Body of pancreas (tissue), 4 donors: Measurements from ENCODE around the gene FBRSL1. TPM values are rescaled to one million over a fixed set of nuclear protein-coding genes. Genes with fewer than 3 reads are reported as not detected.

Experiments
- ATAC-seq: fragments of 150-250 bp; one replicate; pipeline ENCODE4 v1.9.1; 2016
- DNase-seq, 4 donors: peaks; one replicate each; pipeline ENCODE4 v3.0.0-alpha.2; 2019
- H3K27ac ChIP-seq, 4 donors: fragments of 200-600 bp; sonication (generic); 1 replicate in 3 of 4; 2 replicates in 1 of 4; pipeline versions ENCODE4 v1.5.1 to v1.6.1; 2016 to 2019; ENCODE audit warnings: mild to moderate bottlenecking in 1 of 4, mixed read lengths in 1 of 4, moderate library complexity in 1 of 4
- H3K27me3 ChIP-seq, 2 donors: fragments of 200-600 bp; sonication (generic); one replicate each; pipeline ENCODE4 v1.6.0; 2016; ENCODE audit warnings: mild to moderate bottlenecking in 1 of 2
- H3K36me3 ChIP-seq, 2 donors: fragments of 200-600 bp; sonication (generic); replicated peaks in 1 of 2; 2 replicates each; pipeline ENCODE4 v1.5.1; 2016; ENCODE audit warnings: low read depth in 2 of 2; ENCODE audit not compliant: insufficient read depth in 1 of 2
- H3K4me1 ChIP-seq: fragments of 200-600 bp; sonication (generic); one replicate; pipeline ENCODE4 v1.6.0; 2016
- H3K4me3 ChIP-seq, 2 donors: fragments of 200-600 bp; sonication (generic); 1 replicate in 1 of 2; 2 replicates in 1 of 2; pipeline ENCODE4 v1.5.1; 2016 to 2019
- H3K9me3 ChIP-seq, 3 donors: fragments of 200-600 bp; sonication (generic); 1 replicate in 2 of 3; 2 replicates in 1 of 3; pipeline ENCODE4 v1.5.1; 2016
- POLR2A ChIP-seq, 3 donors: fragments of 450-650 bp; IDR thresholded peaks; one replicate each; pipeline ENCODE4 v1.6.1; 2016; ENCODE audit warnings: antibody characterized with exemption in 3 of 3, mild to moderate bottlenecking in 2 of 3
- WGBS, 2 donors: methylation state at CpG; one replicate each; pipeline ENCODE4 v1.1.5; 2017; 5-methylcytosine and 5-hydroxymethylcytosine counted together
- intact Hi-C: fragments of 100-400 bp; cut with DNase I; formaldehyde crosslinking; loops from one replicate; pipeline ENCODE4 v1.15.1; 2023
- total RNA-seq, 2 donors: library from RNA; depleted of rRNA; stranded (reverse); fragments of >200 nt; gene quantifications; one replicate each; pipeline ENCODE4 v1.1.0, GENCODE V29; 2016
- TF ChIP-seq, protein P1 (sequence below), 7 experiments: fragments of 450-650 bp in 4 of 7; fragments of 200-600 bp in 3 of 7; sonication (generic) in 3 of 7; IDR thresholded peaks; one replicate each; pipeline ENCODE4 v1.5.1; 2016 to 2019; ENCODE audit warnings: antibody characterized with exemption in 7 of 7

FBRSL1 gene
- total RNA-seq, 2 donors from 2014 or later = 29.8 to 50.1 TPM

DNA sequence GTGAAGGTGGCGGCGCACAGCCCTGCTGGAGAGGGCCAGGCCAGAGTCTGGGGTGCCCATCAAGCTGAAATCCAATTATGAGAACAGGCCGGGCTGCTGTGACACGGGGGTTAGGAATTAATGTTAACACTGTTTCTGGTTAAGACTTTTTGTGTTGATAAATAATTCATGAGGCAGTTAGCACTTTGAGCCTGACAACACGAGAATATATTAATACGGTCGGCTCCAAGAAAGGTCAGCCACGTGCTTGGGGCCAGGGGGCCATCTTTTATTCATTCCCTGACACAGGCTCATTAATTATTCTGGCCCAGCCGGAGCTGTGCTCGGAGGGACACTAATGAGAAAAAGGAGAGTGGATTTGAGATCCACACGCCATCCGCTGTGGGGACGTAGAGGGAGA is 45.1 kb downstream of the FBRSL1 start:
- intact Hi-C loops = no loop called here
- H3K9me3 ChIP-seq = no peaks in the 10 kb centered on the region

DNA sequence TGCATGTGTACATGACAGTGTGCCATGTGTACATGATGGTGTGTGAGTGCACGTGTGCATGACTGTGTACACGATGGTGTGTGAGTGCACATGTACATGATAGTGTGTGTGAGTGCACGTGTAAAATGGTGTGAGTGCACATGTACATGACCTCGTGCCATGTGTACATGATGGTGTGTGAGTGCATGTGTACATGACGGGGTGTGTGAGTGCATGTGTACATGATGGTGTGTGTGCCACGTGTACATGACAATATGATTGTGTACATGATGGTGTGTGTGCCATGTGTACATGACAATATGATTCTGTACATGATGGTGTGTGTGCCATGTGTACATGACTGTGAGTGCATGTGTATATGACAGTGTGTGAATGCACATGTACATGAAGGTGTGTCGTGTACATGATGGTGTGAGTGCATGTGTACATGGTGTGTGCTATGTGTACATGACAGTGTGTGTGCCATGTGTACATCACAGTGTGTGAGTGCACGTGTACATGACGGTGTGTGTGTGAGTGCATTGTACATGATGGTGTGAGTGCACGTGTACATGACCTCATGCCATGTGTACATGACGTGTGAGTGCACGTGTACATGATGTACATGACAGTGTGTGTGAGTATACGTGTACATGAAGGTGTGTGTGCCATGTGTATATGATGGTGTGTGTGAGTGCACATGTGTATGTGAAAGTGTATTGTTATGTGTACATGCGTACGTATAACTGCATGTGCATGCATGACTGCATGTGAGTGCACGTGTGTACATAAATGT is 46.3 kb downstream of the FBRSL1 start:
- ATAC-seq = no peak
- no peak for DNase-seq
- Histone ChIP-seq H3K9me3 (no peaks in the 10 kb centered on the region), H3K27me3 (no peaks in the 10 kb centered on the region), H3K4me3 (no peak overlapping the region), H3K36me3 (no peaks in the 10 kb centered on the region), H3K4me1 (no peaks in the 10 kb centered on the region), H3K27ac (no peak overlapping the region)
- TF ChIP-seq, protein P1, sequence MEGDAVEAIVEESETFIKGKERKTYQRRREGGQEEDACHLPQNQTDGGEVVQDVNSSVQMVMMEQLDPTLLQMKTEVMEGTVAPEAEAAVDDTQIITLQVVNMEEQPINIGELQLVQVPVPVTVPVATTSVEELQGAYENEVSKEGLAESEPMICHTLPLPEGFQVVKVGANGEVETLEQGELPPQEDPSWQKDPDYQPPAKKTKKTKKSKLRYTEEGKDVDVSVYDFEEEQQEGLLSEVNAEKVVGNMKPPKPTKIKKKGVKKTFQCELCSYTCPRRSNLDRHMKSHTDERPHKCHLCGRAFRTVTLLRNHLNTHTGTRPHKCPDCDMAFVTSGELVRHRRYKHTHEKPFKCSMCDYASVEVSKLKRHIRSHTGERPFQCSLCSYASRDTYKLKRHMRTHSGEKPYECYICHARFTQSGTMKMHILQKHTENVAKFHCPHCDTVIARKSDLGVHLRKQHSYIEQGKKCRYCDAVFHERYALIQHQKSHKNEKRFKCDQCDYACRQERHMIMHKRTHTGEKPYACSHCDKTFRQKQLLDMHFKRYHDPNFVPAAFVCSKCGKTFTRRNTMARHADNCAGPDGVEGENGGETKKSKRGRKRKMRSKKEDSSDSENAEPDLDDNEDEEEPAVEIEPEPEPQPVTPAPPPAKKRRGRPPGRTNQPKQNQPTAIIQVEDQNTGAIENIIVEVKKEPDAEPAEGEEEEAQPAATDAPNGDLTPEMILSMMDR (IDR thresholded peaks at IDR 0.05) = peak in 1 of 7 experiments; percentile 12
- no peak for TF ChIP-seq POLR2A (IDR thresholded peaks at IDR 0.05)
- intact Hi-C loops = no loop called here
- WGBS, 2 donors = 94 to 95% methylated on average over 16 of the region's 16 CpGs

More for the DNA sequence above, 45.1 kb downstream of the FBRSL1 start:
- 94 to 97% methylated on average over 13 of the region's 13 CpGs for WGBS, 2 donors
- TF ChIP-seq POLR2A (IDR thresholded peaks at IDR 0.05) = no peak
- TF ChIP-seq, protein P1 (IDR thresholded peaks at IDR 0.05) = no peak
- DNase-seq (no peak), ATAC-seq (no peak)
- H3K4me1 ChIP-seq = no peaks in the 10 kb centered on the region
- no peaks in the 10 kb centered on the region for H3K27me3 ChIP-seq
- no peak overlapping the region for H3K27ac ChIP-seq
- no peaks in the 10 kb centered on the region for H3K36me3 ChIP-seq
- H3K4me3 ChIP-seq = no peak overlapping the region

DNA sequence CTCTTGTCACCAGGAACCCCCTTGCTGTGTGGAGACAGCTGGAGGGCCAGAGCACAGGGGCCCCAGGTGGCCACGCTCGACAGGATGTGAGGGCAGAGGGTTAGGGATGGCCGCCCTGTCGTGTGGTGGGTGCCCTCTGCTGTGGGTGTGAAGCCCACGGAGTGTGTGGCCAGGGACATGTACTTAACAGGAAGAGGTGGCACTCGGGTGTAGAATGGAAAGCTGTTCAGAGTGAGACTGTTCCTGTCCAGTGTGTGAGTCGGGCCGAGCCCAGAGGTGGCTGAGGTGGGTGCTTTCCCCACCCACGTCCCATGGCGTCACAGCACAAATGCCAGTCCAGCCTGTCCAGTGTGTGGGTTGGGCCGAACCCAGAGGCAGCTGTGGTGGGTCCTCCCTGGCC is 47.1 kb downstream of the FBRSL1 start:
- Histone ChIP-seq H3K27me3 (no peaks in the 10 kb centered on the region), H3K4me3 (no peak overlapping the region), H3K36me3 (no peaks in the 10 kb centered on the region), H3K27ac (no peak overlapping the region), H3K9me3 (no peaks in the 10 kb centered on the region), H3K4me1 (no peaks in the 10 kb centered on the region)
- ATAC-seq (no peak), DNase-seq (no peak)
- no peak for TF ChIP-seq POLR2A (IDR thresholded peaks at IDR 0.05)
- TF ChIP-seq, protein P1 (IDR thresholded peaks at IDR 0.05) = no peak
- intact Hi-C loops = no loop called here
- WGBS, 2 donors = 93 to 94% methylated on average over 9 to 11 of the region's 11 CpGs

DNA sequence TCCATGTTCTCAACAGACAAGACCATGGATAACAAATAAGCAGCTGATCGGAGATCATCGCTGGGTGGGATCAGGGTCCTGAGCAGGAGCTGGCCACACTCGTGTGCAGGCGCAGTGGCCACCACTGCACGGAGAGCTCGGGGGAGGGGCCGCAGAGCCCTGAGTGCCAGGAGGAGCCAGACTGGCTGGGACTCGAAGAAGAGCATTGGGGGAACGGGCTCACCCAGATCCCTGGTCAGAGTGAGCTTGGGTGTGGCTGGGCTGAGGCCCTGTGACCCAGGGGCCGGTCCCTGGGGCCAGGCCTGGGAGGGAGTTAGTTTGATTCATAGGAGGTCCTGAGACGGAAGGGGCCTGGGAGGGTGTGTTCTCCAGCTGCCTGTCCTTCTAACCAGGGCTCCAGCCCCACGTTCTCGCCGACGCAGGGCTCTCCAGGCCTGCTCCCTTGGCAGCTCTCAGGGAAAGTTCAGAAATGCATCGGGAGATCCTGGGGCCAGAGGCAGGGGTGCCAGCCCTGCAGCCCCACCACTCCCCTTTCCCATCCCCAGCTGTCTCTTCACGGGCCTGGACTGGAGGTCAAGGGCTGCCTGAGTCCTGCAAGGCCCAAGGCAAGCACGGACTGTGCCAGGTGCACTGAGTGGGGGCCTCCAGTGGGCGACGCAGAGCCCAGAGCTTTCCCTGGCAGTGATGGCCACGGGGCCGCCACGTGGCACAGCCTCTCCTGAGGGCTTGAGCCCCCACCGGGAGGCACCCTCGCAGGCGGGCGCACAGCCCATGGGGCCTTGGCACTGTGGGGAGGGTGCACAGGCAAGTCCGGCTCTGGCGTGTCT is 48.1 kb downstream of the FBRSL1 start:
- H3K4me3 ChIP-seq = no peak overlapping the region
- ATAC-seq (no peak), DNase-seq (no peak)
- H3K27ac ChIP-seq = no peak overlapping the region
- intact Hi-C loops = no loop called here
- no peaks in the 10 kb centered on the region for H3K9me3 ChIP-seq
- no peaks in the 10 kb centered on the region for H3K36me3 ChIP-seq
- 88 to 100% methylated on average over 4 to 22 of the region's 29 CpGs for WGBS, 2 donors
- H3K27me3 ChIP-seq = no peaks in the 10 kb centered on the region
- H3K4me1 ChIP-seq = no peaks in the 10 kb centered on the region
- no peak for TF ChIP-seq POLR2A (IDR thresholded peaks at IDR 0.05)
- TF ChIP-seq, protein P1 (IDR thresholded peaks at IDR 0.05) = no peak
